ENCODE measurements around the gene ZNF316.

The ZNF316 gene

GRCh38 chr7:6691103-6691502, 54.0 kb downstream of the ZNF316 start:
- no peak for TF ChIP-seq FOXP2 (optimal IDR thresholded peaks at IDR 0.05; ENCODE audit: borderline replicate concordance, extremely low read depth, extremely low read length, insufficient read depth)
- TF ChIP-seq TAF1 (IDR thresholded peaks at IDR 0.05; ENCODE audit: borderline replicate concordance, insufficient read depth, low read length) = no peak
- no peak for TF ChIP-seq POLR2AphosphoS5 (IDR thresholded peaks at IDR 0.05; ENCODE audit: low read depth, low read length)
- no peak for TF ChIP-seq SIN3A (IDR thresholded peaks at IDR 0.05; ENCODE audit: borderline replicate concordance, insufficient read depth, low read length)
- no peak for TF ChIP-seq REST (IDR thresholded peaks at IDR 0.05; ENCODE audit: insufficient read depth in 1 of 2, low read depth in 2 of 2, low read length in 2 of 2)

- TF ChIP-seq POLR2AphosphoS5 (IDR thresholded peaks at IDR 0.05; ENCODE audit: low read depth, low read length) (no peak), TAF1 (IDR thresholded peaks at IDR 0.05; ENCODE audit: borderline replicate concordance, insufficient read depth, low read length) (no peak)
Observed at GRCh38 chr7:6691609-6692106, 54.5 kb downstream of the ZNF316 start.

- no peak for TF ChIP-seq TAF1 (IDR thresholded peaks at IDR 0.05; ENCODE audit: borderline replicate concordance, insufficient read depth, low read length)
Observed at GRCh38 chr7:6700793-6701192, 63.7 kb downstream of the ZNF316 start.

- no peak for TF ChIP-seq FOXP2 (optimal IDR thresholded peaks at IDR 0.05; ENCODE audit: borderline replicate concordance, extremely low read depth, extremely low read length, insufficient read depth)
- no peak for TF ChIP-seq POLR2AphosphoS5 (IDR thresholded peaks at IDR 0.05; ENCODE audit: low read depth, low read length)
- TF ChIP-seq TAF1 (IDR thresholded peaks at IDR 0.05; ENCODE audit: borderline replicate concordance, insufficient read depth, low read length) = no peak
- no peak for TF ChIP-seq REST (IDR thresholded peaks at IDR 0.05; ENCODE audit: insufficient read depth in 1 of 2, low read depth in 2 of 2, low read length in 2 of 2)
- no peak for TF ChIP-seq SIN3A (IDR thresholded peaks at IDR 0.05; ENCODE audit: borderline replicate concordance, insufficient read depth, low read length)
Observed at GRCh38 chr7:6701860-6702259, 64.7 kb downstream of the ZNF316 start.
